Epidermal melanocyte (primary cell): ENCODE measurements around the gene E2F3.

Experiments used
- DNase-seq: peaks from one replicate; pipeline ENCODE4 v3.0.0; 2011; ENCODE audit warnings: low spot score; ENCODE audit not compliant: insufficient read length

The E2F3 gene

DNA sequence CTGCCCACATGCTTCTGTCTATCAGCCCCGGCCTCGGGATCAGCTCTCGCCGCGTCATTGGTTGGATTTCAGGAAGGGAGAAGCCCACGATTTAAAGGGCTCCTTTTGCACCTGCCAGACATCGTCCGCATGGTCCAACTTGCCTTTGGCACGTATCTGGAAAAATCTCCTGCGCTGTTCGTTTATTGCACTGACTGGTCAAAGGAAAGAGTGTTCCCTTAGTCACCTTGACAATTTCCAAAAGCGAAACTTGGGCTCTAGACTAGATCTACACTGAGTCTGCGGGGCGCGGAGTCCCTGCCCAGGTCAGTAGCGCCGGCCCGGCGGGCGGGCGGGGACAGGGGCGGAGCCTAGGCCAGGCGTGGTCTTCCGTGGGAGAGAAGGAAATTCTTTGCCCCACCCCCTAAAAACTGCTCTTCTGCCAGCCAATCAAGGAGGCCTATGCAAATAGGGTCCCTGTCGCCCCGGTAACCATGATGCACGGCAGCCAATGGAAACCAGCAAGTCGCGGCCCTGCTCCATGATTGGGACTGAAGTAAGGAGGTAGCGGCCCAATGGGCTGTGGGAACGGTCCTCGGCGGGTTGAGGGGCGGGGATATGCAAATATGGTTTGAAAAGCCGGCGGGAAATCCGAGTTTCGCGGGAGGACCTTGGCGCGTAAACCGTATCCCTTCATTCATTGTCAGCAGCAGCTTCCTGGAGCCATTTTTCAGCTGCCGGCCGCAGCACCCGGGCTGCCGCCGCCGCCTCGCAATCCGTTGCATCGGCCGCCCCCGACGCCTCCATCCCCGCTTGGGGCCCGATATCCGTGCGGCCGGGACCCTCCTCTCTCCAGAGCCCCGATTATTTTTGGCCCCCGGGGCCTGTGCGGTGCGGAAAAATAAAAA, at the start of gene E2F3:
Gene E2F3 (plus strand): TSS at position 675 of the 887 bp plus-strand sequence. CDS start 354 bp downstream, outside the sequence.
- peak; percentile 100 for DNase-seq

DNA sequence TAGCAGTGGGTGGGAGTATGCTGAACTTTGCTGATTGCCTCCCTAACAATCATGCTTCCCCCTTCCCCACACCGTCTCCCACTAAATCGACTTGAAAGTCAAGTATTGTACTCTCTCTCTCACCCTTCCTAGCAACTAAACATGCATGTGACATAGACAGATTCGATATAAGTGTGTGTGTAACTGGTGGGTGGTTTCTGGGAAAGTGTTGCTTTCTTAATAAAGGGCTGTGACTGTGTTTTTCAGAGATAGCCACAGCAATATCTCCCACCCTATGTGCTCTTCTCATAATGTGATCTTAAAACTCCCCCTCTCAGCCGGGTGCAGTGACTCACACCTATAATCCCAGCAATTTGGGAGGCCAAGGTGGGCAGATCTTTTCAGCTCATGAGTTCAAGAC, 49.3 kb upstream of the E2F3 start:
- DNase-seq = no peak

DNA sequence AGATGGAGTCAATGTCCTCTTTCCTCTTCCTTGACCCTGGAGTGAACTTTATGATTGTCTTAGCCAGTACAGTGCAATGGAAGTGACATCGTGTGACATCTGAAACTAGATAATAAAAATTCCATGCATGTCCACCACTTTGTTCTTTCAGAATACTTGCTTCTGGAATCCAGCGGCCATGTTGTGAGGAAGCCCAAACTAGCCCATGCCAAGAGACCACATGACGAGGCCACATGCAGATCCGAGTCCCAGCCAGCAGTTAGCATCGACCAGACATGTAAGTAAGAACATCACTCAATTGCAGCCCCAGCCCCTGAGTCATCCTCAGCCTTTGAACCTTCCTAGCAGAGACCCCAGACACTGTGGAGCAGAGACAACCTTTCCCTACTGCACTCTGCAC, 48.5 kb upstream of the E2F3 start:
- no peak for DNase-seq

- no peak for DNase-seq
Observed at GRCh38 chr6:20354366-20354765, 47.3 kb upstream of the E2F3 start.

GRCh38 chr6:20360471-20361119, 41.1 kb upstream of the E2F3 start:
- DNase-seq = no peak

DNA sequence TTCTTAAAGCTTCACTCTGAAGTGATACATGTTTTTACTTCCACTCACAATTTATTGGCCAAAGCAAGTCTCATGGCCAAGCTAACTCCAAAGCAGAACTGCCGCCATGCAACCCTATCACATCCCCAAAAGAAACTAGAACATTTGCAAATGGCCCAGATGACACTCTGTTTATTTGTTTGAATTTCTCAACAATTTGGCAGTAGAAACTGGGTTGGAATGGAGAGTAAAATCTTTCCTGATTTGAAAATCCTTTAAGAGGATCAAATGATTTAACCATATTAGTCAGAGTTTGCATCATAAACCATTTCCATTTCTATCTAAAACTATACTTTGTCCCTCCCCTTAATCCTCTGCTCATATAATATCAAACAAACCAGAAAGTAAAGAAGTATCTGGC, 39.1 kb upstream of the E2F3 start:
- no peak for DNase-seq

- no peak for DNase-seq
Observed at GRCh38 chr6:20364327-20364726, 37.4 kb upstream of the E2F3 start.

DNA sequence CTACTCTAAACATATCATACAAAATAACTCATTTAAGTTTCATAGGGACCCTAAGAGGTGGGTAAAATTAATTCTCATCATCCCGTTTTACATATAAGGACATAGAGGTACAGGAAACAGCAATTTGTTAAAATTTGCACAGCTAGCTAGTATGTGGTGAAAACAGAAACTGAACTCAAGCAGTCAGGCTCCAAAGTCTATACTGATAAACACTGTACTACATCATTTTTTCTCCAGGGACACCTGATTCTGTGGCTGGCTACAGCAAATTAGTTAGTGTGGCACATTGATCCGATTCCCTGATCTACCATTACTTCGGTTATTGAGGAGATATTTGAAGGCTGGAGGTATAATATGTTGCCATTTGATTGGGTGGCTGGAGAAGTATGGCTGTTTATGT, 36.2 kb upstream of the E2F3 start:
- no peak for DNase-seq

- DNase-seq = no peak
Observed at GRCh38 chr6:20366082-20366830, 35.4 kb upstream of the E2F3 start.

DNA sequence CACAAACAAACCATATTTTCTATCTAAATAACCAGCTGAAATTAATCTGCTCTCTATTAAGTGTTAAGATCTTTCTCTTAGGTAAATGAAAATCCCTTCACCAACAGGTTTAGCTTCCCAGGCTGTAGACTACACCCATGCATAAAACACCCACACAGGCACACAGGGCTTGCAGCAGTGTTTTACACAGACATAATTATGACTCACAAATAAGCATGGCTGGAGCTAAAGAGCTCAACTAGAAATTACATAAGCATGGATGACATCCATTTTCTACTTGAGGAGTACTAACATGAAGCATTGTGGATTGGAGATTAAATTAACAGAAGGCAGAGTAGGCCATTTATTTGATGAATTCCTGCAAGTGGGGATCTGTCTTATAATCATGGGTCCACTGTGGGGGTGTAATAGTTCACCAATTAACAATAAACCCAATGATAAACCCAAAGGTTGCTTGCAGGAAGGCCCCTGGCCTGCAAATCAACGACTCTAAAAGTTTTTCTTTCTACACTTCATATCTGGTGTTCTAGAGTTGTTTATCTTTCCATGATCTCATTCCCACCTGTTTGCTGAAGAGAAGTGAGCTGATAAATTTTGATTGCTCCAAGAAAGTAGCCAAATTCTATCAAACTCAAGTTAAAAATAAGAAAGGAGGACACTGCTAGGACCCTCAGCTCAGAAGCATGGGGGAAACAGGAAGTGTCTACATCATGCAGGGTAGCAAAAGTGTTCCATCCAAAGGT, 33.8 kb upstream of the E2F3 start:
- DNase-seq = no peak

DNA sequence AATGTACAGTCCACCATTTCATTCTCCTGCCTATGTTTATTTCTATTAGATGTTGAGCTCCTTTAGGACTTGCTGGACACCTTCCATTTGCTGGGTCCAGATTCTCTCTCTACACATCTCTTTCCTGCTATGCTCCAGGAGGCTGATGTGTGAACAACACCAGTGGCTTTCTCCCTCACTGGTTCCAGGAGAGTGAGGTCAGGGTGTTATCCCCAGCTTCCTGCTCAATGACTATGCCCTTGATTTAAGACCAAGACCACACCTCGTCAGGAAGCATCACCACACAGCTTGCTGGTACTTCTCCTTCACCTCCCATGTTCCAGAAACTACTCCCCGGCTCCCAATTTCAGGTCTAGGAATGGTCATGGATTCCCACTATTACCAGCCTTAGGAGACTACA, 31.3 kb upstream of the E2F3 start:
- no peak for DNase-seq

DNA sequence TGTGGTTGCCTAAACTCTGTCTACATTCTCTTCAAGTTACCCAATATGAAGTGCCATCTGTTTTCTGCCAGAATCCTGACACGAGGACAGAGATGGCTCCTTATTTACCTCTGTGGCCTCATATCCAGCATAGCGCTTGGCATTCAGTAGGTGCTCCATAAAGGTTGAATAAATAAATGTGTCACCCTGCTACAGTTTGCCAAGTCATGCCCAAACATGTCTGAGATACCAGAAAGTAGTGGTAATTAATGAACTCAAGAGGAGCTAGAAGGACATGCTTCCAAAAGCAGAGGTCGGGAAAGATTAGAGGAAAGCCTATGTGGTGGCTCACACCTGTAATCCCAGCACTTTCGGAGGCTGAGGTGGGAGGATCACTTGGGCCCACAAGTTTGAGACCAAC, 30.9 kb upstream of the E2F3 start:
- no peak for DNase-seq

GRCh38 chr6:20375436-20375835, 26.2 kb upstream of the E2F3 start:
- no peak for DNase-seq

GRCh38 chr6:20377623-20378265, 23.9 kb upstream of the E2F3 start:
- peak; percentile 44 for DNase-seq

- DNase-seq = no peak
Observed at GRCh38 chr6:20379231-20379630, 22.4 kb upstream of the E2F3 start.

- no peak for DNase-seq
Observed at GRCh38 chr6:20386218-20386617, 15.5 kb upstream of the E2F3 start.

- no peak for DNase-seq
Observed at GRCh38 chr6:20389066-20389465, 12.6 kb upstream of the E2F3 start.

DNA sequence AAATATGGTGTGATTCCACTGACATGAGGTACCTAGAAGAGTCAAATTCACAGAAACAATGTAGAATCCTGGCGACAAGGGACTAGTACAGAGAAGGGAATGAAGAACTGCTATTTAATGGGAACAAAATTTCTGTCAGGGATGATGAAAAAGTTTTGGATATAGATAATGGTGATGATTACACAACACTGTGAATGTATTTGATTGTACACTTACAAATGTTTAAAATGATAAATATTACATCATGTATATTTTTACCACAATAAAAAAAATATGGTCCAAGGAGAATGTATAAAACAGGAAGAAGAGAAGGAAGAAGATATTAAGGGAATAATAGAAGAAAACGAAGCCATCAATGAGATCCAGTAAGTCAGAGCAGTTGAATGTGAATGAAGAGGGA, 8.4 kb upstream of the E2F3 start:
- DNase-seq = no peak

- no peak for DNase-seq
Observed at GRCh38 chr6:20399518-20399917, 2.2 kb upstream of the E2F3 start.

DNA sequence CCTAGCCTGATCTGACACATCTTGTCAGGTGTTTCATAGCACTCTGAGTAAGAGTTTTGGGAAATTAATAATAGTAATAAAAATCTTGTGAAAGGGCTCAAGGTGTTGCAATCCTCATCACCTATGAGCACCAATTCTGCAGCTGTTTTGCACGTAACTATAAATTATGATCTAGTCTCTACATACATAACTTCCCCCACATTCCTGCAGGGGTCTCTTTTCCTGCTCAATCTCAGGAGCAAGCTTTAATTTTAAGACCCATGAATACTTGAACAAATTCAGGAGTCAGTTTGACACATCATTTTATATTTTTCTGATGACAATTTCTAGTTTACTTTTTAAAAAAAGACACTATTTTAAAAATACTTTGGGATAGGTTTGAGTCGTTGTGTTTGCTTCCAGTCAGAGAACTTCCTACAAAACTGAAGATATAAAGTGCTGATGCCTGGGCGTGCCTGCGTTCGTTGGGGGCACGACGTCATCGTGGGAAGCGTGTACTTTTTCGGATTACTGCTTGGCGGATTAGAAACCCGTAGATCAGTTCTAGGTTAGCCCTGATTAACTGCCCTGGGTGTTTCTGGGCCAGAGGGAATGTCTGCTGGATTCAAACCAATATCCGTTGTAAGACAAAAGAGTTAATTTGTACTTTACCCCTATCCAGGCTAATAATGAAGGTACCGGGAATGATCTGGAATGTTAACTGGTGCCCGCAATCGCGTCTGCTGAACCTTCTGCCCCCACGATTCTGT, 1.0 kb upstream of the E2F3 start:
- DNase-seq = no peak

DNA sequence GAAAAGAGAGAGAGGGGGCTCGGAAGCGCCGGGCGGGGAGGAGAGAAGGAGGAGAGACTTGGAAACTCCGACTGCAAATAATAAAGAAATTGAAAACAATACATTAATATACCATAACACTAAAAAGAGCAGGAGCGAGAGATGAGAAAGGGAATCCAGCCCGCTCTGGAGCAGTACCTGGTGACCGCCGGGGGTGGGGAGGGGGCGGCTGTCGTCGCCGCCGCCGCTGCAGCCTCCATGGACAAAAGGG, 338 bp downstream of the E2F3 start:
- DNase-seq = no peak
